Liver (tissue), 2 donors: ENCODE results near the gene ACTL8.

ENCODE experiments used
- CTCF ChIP-seq: fragments of 150-350 bp; IDR thresholded peaks from 2 replicates; pipeline ENCODE4 v1.5.1; 2017; ENCODE audit warnings: improper control_type of control experiment, low read depth, low read length; ENCODE audit not compliant: missing input control
- YY1 ChIP-seq: IDR thresholded peaks from 2 replicates; pipeline ENCODE4 v1.6.1; 2016; ENCODE audit warnings: antibody characterized with exemption, mild to moderate bottlenecking
- donor health status: healthy.

GRCh38 chr1:17870679-17871078 is 115.5 kb downstream of the ACTL8 start:
- TF ChIP-seq YY1 (no peak), CTCF (no peak)
